ENCODE data around the gene ANKS6. TPM values are rescaled to one million over a fixed set of nuclear protein-coding genes. Genes with fewer than 3 reads are reported as not detected.
A peak's percentile ranks its signal among the peaks of the same experiment; 100 is the strongest.

ANKS6 gene
- total and polyA plus RNA-seq, 2 of the 4 experiments (the other 2 are of a cell fraction): 9.0 to 23.6 TPM

GRCh38 chr9:98810102-98810842 lies 13.9 kb upstream of the ANKS6 start:
- no peaks in the 10 kb centered on the region for H3K36me3 ChIP-seq (ENCODE audit: control insufficient read depth, insufficient read depth, low read length)
- H3K9me1 ChIP-seq (ENCODE audit: insufficient read depth, low read length): peaks cover 6% of the 10 kb centered on the region
- no peak overlapping the region for H2BK120ac ChIP-seq (ENCODE audit: low read depth, low read length)
- H2BK20ac ChIP-seq (ENCODE audit: low read depth, low read length): no peak overlapping the region
- BruUV-seq (replicated peaks): no TSS peak
- H3K56ac ChIP-seq (ENCODE audit: extremely low read depth, insufficient read depth, low read length): no peak overlapping the region
- POLR2A ChIA-PET (ENCODE audit: unreplicated experiment): no interaction called here
- no peak overlapping the region for H3K4me3 ChIP-seq (ENCODE audit: insufficient read depth, low read depth, low read length)
- H3K14ac ChIP-seq (replicated peaks; ENCODE audit: low read depth, low read length): no peak overlapping the region
- no peak overlapping the region for H4K8ac ChIP-seq (ENCODE audit: low read depth in 2 of 2, low read length in 2 of 2)
- TF ChIP-seq BHLHE40 (IDR thresholded peaks at IDR 0.05; ENCODE audit: low read depth, low read length) (no peak), CEBPB (IDR thresholded peaks at IDR 0.05; ENCODE audit: low read depth, low read length) (no peak), MAZ (IDR thresholded peaks at IDR 0.05; ENCODE audit: borderline replicate concordance, low read depth, low read length) (no peak), POLR2A (IDR thresholded peaks at IDR 0.05; ENCODE audit: low read depth, low read length) (no peak), CHD1 (IDR thresholded peaks at IDR 0.05; ENCODE audit: low read depth, low read length) (no peak)
- H3K27me3 ChIP-seq (ENCODE audit: control insufficient read depth, insufficient read depth, low read length): peaks cover 11% of the 10 kb centered on the region
- 0 out of 2 replicates have a peak overlapping the region, but pooled peaks have one; percentile 27 for H3K4me2 ChIP-seq (ENCODE audit: low read depth, low read length)
- no peak overlapping the region; the same call in 1 of the 2 replicates for H2AK5ac ChIP-seq (ENCODE audit: low read depth, low read length)
- no peak overlapping the region for H3K9ac ChIP-seq (ENCODE audit: low read depth, low read length)
- ATAC-seq (ENCODE audit: low read depth): no peak
- DNase-seq: no peak
- H2AFZ ChIP-seq (replicated peaks; ENCODE audit: low read length, poor library complexity): peak overlapping the region; percentile 3
- dilution Hi-C loops (cut with HindIII; ENCODE audit: low sequenced_read_pairs, unreplicated experiment) (no loop called here), in situ Hi-C loops (cut with MboI; ENCODE audit: low sequenced_read_pairs) (no loop called here), intact Hi-C loops (cut with micrococcal nuclease) (no loop called here)
- H3K27ac ChIP-seq (ENCODE audit: insufficient read depth, low read length): no peak overlapping the region
- CTCF ChIA-PET: interaction anchor here (0.6 kb wide), 1 partner anchor 194 kb away, joined by 3 read pairs; no protein-coding TSS in a partner anchor
- H2BK15ac ChIP-seq (ENCODE audit: low read depth, low read length): no peak overlapping the region
- H3K9me3 ChIP-seq (ENCODE audit: control insufficient read depth, insufficient read depth, low read length): no peaks in the 10 kb centered on the region
- H3K23ac ChIP-seq (ENCODE audit: low read depth, low read length): no peak overlapping the region
- H4K5ac ChIP-seq (ENCODE audit: low read depth, low read length): 0 out of 2 replicates have a peak overlapping the region, but pooled peaks have one; percentile 23
- H2BK5ac ChIP-seq (ENCODE audit: low read depth, low read length, poor library complexity, severe bottlenecking): no peak overlapping the region
- no peaks in the 10 kb centered on the region for H4K20me1 ChIP-seq (ENCODE audit: insufficient read depth, low read length)
- no peak overlapping the region; the same call in 1 of the 2 replicates for H3K18ac ChIP-seq (ENCODE audit: low read depth, low read length)
- no CpG with 5 or more reads among the region's 3 CpGs for WGBS, 2 experiments (ENCODE audit: extremely low coverage in 2 of 2, insufficient read length in 1 of 2)
- H3K4me1 ChIP-seq (ENCODE audit: control insufficient read depth, insufficient read depth, low read length): peaks cover 20% of the 10 kb centered on the region
- H4K91ac ChIP-seq (ENCODE audit: insufficient read depth, low read depth, low read length): no peak overlapping the region
- H3K4ac ChIP-seq (ENCODE audit: low read depth, low read length): no peak overlapping the region
- no peaks in the 10 kb centered on the region for H3K79me1 ChIP-seq (ENCODE audit: low read depth in 1 of 2, low read length in 2 of 2)
- no peak overlapping the region for H2AK9ac ChIP-seq (replicated peaks; ENCODE audit: low read depth, low read length, poor library complexity)

Data from IMR-90 (cell line).